ENCODE data around the gene CUBN. TPM values are rescaled to one million over a fixed set of nuclear protein-coding genes. Genes with fewer than 3 reads are reported as not detected.

CUBN gene
- total and polyA plus RNA-seq, 8 donors = 1.5 to 6.8 (median 3.8) TPM

DNA sequence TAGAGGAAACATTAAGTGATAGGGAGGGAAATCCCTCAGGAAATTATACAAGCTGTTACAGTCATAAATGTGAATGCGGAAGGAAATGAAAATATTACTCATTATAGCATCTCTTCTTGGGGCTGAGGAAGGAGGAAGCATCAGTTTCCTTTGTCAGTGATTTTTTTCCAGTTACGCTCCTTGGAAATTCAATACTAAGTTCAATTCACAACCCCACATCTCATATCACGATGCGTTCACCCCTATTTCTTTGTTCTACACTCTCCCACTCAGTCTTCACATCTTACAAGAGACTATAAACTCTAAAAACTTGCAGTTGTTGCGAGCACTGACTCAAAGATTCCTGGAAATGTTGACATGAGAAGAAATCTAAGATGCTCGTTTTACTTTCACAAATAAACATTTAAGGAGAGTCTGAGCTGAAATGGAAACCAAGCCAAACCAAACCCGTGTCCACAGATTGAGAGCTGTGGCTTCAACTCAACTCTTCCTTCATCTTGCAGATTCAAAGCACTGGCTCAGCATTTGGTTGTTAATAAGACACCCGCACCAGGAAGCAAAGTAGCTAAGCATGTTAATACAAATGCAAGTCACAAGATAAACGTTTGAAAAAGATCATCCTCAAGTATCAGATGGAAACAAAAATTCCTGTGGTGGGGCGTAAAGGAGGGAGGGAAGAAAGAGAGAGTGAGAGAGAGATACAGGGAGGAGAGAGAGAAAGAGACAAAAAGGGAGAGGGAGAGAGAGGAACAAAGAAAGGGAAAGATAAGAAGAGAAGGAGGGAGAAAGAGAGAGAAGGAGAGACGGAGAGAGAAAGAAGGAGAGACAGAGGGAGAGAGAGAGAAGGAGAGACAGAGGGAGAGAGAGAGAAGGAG, 162.4 kb downstream of the CUBN start:
- Histone ChIP-seq H3K27me3 (no peaks in the 10 kb centered on the region), H3K27ac (peak overlapping the region; percentile 39 to 66), H3K9me3 (no peaks in the 10 kb centered on the region), H3K4me3 (no peak overlapping the region), H3K36me3 (no peaks in the 10 kb centered on the region), H3K4me1 (peaks cover 0 to 33% of the 10 kb centered on the region in 2 donors)
- TF ChIP-seq, protein P1, sequence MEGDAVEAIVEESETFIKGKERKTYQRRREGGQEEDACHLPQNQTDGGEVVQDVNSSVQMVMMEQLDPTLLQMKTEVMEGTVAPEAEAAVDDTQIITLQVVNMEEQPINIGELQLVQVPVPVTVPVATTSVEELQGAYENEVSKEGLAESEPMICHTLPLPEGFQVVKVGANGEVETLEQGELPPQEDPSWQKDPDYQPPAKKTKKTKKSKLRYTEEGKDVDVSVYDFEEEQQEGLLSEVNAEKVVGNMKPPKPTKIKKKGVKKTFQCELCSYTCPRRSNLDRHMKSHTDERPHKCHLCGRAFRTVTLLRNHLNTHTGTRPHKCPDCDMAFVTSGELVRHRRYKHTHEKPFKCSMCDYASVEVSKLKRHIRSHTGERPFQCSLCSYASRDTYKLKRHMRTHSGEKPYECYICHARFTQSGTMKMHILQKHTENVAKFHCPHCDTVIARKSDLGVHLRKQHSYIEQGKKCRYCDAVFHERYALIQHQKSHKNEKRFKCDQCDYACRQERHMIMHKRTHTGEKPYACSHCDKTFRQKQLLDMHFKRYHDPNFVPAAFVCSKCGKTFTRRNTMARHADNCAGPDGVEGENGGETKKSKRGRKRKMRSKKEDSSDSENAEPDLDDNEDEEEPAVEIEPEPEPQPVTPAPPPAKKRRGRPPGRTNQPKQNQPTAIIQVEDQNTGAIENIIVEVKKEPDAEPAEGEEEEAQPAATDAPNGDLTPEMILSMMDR (IDR thresholded peaks at IDR 0.05) = no peak
- DNase-seq = no peak
- intact Hi-C loops (cut with DNase I) = no loop called here
- ATAC-seq = peak; percentile 46

DNA sequence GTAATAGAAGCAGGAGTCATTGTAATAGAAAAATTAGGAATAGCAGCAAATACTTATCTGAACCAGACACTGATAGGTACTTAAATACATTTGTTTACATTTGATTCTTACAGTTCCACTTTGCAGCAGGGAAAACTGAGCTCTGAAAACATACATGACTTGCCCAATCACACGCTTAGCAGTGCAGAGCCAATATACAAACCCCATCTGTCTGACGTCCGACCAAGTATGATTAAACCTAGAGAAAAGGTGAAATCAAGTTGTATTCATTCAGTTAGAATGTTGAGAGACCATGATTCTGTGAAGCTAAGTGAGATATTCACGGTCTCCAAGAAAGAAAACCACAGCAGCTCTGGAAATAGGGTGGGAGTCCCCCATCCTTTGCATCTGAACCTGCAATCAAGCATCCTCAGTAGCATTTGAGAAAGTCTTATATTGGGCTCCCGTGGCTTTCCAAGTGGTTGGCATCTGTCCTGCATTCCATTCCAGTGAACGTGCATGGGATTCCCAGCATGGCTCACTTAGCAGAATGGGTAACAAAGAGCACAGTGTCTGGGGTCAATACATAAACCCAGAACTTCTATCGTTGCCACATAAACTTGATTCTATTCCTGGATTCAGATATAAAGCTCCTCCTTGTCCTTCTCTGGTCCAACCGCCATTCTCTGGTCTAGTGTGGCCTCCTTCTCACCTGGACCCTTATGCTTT, 163.7 kb downstream of the CUBN start:
- TF ChIP-seq, protein P1 (IDR thresholded peaks at IDR 0.05) = no peak
- intact Hi-C loops (cut with DNase I) = no loop called here
- Histone ChIP-seq H3K27ac (peak overlapping the region in 1 of 2 donors; percentile 66), H3K4me3 (no peak overlapping the region), H3K36me3 (no peaks in the 10 kb centered on the region), H3K4me1 (peaks cover 0 to 33% of the 10 kb centered on the region in 2 donors), H3K9me3 (no peaks in the 10 kb centered on the region), H3K27me3 (no peaks in the 10 kb centered on the region)
- DNase-seq (no peak), ATAC-seq (peak; percentile 66)

- Histone ChIP-seq H3K36me3 (no peaks in the 10 kb centered on the region), H3K27ac (no peak overlapping the region), H3K9me3 (no peaks in the 10 kb centered on the region), H3K27me3 (no peaks in the 10 kb centered on the region), H3K4me3 (no peak overlapping the region), H3K4me1 (peaks cover 0 to 33% of the 10 kb centered on the region in 2 donors)
- ATAC-seq (no peak), DNase-seq (no peak)
- intact Hi-C loops (cut with DNase I) = no loop called here
- TF ChIP-seq, protein P1 (IDR thresholded peaks at IDR 0.05) = no peak
Observed at GRCh38 chr10:16965344-16965616, 164.3 kb downstream of the CUBN start.

DNA sequence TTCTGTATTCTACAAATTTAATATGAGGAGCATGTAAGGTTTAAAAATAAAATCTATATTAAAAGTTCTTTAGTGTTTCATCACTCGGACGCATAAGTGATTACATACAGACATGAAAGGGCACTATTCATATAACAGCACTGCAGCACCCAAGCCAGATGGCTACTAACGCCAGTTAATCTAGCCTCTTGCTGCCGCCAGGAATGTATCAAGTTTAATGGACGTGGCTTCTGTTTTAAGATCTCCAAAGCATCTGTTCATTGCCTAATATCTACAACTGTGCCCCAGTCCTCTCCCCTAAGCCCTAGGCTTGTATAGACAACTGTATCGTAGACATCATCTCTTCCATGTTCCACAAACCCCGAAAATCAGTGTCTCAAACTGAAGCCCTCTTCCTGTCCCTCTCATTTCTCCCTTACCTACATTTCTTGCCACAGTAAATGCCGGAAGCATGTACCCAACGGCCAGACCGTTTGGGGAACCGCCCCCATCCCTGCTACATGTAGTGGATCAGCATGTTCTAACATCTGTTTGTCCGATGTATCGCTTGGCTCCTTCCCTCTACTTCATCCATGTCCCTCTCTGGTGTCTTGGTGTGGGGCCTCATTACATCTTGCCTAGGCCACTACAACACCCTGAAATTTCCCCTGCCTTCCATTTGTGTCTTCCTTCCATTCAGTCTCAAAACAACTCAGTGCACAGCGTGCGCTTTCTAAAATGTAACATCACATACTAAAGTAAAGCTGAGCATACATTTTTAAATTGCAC, 164.9 kb downstream of the CUBN start:
- DNase-seq (no peak), ATAC-seq (no peak)
- TF ChIP-seq, protein P1 (IDR thresholded peaks at IDR 0.05) = no peak
- H3K36me3 ChIP-seq = no peaks in the 10 kb centered on the region
- no peak overlapping the region for H3K27ac ChIP-seq
- intact Hi-C loops (cut with DNase I) = no loop called here
- no peak overlapping the region for H3K4me3 ChIP-seq
- no peaks in the 10 kb centered on the region for H3K9me3 ChIP-seq
- H3K4me1 ChIP-seq = peaks cover 0 to 33% of the 10 kb centered on the region in 2 donors
- no peaks in the 10 kb centered on the region for H3K27me3 ChIP-seq

GRCh38 chr10:16960551-16960950, 169.1 kb downstream of the CUBN start:
- H3K27ac ChIP-seq = no peak overlapping the region
- TF ChIP-seq, protein P1 (IDR thresholded peaks at IDR 0.05) = no peak
- no peaks in the 10 kb centered on the region for H3K4me1 ChIP-seq
- no peaks in the 10 kb centered on the region for H3K27me3 ChIP-seq
- DNase-seq = no peak
- intact Hi-C loops (cut with DNase I) = no loop called here
- H3K4me3 ChIP-seq = no peak overlapping the region
- H3K9me3 ChIP-seq = no peaks in the 10 kb centered on the region
- ATAC-seq = no peak
- H3K36me3 ChIP-seq = no peaks in the 10 kb centered on the region
